ELR (cell line): Measurements from ENCODE around the gene RANBP3.

Experiments used
- DNase-seq: peaks from one replicate; pipeline ENCODE4 v3.0.0-alpha.2; 2015; ENCODE audit warnings: low read depth

RANBP3 gene

DNA sequence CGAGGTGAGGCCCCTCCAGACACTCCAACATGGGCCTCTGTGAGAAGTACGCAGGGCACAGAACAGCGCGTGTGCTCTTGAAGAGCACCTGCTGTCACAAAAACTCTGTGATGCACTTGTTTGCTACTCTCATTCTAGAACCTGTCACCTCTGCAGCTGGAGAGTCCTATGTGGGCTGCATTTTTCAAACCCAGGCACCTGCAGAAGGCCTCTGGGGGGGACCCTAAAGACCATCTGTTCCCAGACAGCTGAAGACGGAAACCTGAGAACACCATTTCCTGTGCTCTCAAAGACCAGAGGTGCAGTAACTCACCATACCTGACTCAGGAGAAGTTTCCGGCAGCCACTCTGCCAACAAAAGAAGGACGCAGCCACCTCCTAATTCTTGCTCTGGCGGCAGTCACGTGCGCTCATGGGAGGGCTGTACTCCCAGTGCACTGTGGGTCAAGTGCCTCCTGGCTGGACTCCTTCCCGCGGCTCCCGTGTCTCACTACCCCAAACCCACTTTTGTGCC is 28.1 kb downstream of the RANBP3 start:
- no peak for DNase-seq

DNA sequence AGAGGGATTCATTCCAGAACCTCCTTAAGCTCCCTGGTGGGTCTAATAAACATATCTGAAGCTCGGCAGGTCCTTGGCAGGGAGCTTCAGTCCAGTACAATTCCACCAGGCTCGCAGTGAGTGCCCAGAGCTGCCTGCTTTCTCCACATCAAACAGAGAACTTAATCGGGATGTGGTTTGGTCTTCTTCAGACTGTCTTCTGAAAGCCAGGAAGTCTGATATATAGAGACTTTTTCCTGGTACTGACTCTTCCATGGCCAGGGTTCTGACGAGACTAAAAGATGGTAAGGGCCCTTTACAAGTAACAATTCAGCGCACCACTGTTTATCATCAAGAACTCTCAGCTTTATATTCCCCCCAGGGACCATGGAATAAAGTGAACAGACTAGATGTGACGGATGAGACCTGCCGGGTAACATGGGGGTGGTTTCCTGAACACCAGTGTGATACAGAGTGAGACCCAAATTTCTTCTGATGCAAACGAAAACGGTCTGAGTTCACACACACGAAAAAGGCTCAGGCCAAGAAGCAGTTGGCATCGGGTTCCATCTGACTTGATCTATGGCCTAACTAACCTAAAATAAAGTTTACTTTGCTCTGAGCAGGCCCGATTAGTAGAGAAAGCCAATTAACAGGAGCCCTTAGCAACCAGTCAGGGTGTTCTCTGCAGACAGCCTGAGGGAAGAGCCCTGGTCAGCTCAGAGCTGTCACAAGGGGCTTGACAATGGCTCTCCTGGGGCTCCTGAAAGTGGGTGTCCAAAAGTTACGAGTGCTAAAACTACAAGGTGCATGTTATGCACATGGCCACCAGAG is 29.0 kb downstream of the RANBP3 start:
- DNase-seq = no peak

DNA sequence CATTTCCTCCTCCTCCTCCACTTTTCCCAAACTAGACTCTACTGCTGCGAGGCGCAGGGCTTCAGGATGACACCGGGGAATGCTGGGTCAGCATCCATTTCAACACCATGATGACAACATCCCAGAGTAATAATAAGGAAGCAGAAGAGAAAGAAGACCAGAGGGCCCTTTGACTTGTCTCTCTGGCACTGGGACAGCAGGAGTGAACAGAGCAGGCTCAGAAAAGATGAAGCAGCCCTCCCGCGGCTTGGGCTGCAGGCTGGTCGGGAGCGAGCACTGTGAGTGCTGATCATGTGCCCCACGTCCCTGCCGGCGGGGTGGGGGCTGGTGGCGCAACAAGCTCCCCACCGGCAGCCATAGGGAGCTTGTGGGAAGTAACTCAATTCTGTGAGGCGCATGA is 30.5 kb downstream of the RANBP3 start:
- DNase-seq = no peak

DNA sequence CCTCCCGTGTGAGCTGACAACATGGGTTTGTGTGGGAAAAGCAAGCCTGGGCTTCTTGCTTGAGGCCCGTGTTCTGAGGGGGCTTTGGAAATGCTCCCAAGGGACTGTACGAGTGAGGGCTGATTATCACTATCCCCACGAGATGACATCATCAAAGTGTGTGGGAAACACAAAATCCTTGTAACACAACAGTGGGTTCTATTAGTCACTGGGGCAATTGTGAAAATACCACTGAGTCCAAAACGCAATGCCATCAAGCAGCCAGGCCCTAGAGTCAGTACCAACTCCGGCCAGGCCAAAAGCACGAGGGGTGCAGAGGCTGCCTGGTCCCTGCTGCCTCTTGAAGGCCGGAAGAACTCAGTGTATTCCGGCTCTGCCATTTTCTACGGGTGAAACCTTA is 34.3 kb downstream of the RANBP3 start:
- no peak for DNase-seq

DNA sequence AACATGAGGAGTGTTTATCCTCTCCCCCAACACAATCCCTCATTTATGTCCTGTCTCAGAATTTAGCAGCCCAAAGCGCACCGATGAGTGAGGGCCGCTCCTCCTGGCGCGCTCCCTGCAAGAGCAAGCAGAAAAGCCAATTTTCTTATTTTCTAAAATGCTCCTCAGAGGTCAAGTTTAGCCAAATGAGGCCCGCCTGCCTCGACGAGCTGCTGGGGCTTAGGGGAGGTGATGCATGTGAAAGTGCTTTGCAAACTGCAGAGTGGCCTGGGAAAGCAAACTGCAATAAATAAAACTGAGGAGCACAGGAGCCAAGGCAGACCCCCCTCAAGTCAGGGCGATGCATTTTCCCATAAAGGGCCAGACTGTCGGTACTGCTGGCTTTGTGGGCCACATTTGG is 34.9 kb downstream of the RANBP3 start:
- no peak for DNase-seq

DNA sequence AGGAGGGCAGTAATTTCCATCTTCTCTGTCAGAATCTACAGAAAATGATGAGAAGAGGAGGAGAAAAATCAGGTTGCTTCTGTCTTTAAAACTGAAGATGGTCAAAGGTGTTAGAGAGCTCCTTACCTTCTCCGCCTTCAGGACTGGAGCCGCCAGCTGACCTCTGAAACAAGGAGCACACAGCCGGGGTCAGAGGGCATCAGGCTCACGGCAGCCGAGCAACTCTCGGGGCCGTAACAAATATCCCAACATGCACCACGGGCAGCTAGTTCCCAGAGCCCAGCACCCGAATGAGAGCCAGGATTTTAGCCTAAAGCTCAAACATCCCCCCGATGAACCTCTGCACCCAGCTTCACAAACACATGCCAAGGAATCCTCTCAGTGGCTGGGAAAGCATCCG is 36.3 kb downstream of the RANBP3 start:
- no peak for DNase-seq

- DNase-seq = no peak
Observed at GRCh38 chr19:5940260-5941208, 37.4 kb downstream of the RANBP3 start.

DNA sequence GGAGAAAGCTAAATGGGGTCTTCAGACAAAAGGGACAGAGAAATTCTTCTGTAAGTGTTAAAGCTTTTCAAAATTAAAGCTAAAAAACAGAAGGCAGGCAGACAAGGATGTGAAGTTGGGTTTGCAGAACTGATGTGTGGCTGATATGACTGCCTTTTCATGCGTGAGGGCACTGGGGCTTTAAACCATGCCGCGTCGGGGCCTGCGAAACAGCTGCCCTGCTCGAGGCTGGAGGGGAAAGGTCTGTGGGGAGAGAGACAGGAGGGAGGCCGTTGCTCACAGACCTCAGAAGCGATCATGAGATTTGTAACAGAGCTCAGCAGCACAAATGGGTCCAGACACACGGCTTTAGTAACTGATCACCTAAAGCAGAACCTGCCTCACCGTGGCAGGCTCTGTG is 40.4 kb downstream of the RANBP3 start:
- no peak for DNase-seq

- DNase-seq = no peak
Observed at GRCh38 chr19:5936292-5936592, 41.7 kb downstream of the RANBP3 start.

DNA sequence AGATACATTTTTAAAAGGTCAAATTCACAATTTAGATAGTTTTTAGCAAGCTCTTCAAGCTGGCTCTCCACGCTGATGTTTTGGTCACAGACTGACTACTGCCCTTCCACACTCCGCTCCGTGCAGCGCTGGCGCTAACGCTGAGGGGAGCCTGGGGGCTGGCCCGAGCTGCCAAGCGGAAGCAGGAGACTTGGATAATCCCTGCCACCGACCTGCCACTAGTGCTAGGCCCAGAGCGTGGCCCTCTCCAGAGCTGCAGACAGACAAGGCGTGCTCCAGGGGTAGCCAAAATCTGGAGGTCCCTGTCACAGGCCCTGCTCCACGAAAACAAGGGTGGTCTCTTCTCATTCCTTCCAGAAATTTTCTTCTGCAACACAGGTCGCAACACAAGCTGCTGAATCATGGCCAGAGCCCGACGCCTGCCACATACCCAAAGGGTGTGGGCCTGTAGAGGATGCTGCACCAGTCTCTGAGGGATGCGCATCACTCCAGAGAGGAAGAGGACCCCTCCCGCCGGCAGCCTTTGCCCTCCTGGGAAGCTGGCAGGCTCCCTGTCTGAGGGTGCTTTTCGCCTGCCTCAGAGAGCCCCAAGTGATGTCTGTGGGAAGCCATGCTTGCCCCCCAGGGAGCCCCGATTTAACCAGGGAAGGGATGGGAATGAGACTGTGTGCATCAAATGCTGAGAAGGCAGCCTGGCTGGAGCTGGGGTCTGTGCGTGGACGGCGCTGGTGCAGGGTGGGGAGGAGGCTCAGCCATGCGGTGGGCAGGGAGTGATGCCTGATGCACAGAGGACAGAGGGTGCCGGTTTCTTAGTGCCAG is 42.3 kb downstream of the RANBP3 start:
- DNase-seq = peak; percentile 19

GRCh38 chr19:5934774-5935472 is 43.0 kb downstream of the RANBP3 start:
- DNase-seq = peak; percentile 45

GRCh38 chr19:5934069-5934401 is 43.9 kb downstream of the RANBP3 start:
- DNase-seq = no peak

- DNase-seq = no peak
Observed at GRCh38 chr19:5933391-5934068, 44.4 kb downstream of the RANBP3 start.

DNA sequence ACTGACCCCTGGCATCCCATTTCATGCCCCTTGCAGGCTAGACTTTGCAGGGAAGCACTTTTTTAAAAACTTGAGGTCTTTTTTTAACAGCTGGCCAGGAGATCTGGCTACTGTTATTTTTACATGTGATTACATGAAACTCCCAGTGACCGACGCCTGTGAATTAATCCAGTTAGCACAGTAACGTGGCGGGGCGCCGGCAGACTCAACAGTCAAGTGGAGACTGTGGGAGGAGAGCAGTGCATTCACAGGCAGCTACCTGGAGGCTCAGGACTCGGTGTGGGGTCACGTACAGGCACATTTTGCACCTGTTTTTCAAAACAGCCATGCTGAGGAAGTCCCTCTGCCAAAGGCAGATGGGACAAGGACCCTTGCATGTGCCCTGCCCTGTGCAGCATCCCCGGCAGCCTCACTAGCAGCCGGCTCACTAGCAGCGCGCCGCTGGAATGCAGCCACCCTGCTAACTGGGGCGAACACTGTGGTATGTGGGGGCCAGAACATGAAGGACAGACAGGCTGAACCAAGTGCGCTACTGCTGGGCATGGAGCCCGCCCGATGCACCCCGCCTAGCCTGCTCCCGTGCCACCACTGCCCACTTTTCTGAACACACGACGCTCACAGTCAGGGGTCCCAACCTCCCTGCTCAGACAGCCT is 45.2 kb downstream of the RANBP3 start:
- DNase-seq = no peak

- DNase-seq = no peak
Observed at GRCh38 chr19:5932146-5932545, 45.8 kb downstream of the RANBP3 start.

GRCh38 chr19:5931251-5931650 is 46.7 kb downstream of the RANBP3 start:
- DNase-seq = no peak

GRCh38 chr19:5929625-5930024 is 48.3 kb downstream of the RANBP3 start:
- DNase-seq = no peak

GRCh38 chr19:5929179-5929578 is 48.8 kb downstream of the RANBP3 start:
- no peak for DNase-seq

- no peak for DNase-seq
Observed at GRCh38 chr19:5927441-5927821, 50.5 kb downstream of the RANBP3 start.

GRCh38 chr19:5926641-5927440 is 51.1 kb downstream of the RANBP3 start:
- DNase-seq = no peak
